K562 (cell line): ENCODE measurements around the gene FHIT.

ENCODE experiments used
- EP300 ChIP-seq: IDR thresholded peaks from 2 replicates; pipeline ENCODE4 v1.6.1; 2012; ENCODE audit warnings: low read length, improper control_type of control experiment
- LARP7 ChIP-seq: fragments of 450-650 bp; IDR thresholded peaks from 2 replicates; pipeline ENCODE4 v1.6.1; 2016
- NFE2 ChIP-seq: IDR thresholded peaks from 2 replicates; pipeline ENCODE4 v1.6.1; 2014; ENCODE audit warnings: antibody characterized with exemption, low read depth
- RNF219 ChIP-seq: fragments of 250-450 bp; sonication (Bioruptor Pico); IDR thresholded peaks from 2 replicates; pipeline ENCODE4 v1.5.0; 2022; ENCODE audit warnings: mild to moderate bottlenecking
- SMARCA4 ChIP-seq: fragments of 450-650 bp; IDR thresholded peaks from 2 replicates; pipeline ENCODE4 v1.6.1; 2016
- TF ChIP-seq, protein P1 (sequence below): fragments of 450-650 bp; formaldehyde crosslinking; conservative IDR thresholded peaks from 2 replicates; pipeline ENCODE4 v1.4.0; 2022; ENCODE audit warnings: mild to moderate bottlenecking, missing genetic modification characterization

GRCh38 chr3:60434323-60434722, 816.9 kb downstream of the FHIT start:
- TF ChIP-seq, protein P1, sequence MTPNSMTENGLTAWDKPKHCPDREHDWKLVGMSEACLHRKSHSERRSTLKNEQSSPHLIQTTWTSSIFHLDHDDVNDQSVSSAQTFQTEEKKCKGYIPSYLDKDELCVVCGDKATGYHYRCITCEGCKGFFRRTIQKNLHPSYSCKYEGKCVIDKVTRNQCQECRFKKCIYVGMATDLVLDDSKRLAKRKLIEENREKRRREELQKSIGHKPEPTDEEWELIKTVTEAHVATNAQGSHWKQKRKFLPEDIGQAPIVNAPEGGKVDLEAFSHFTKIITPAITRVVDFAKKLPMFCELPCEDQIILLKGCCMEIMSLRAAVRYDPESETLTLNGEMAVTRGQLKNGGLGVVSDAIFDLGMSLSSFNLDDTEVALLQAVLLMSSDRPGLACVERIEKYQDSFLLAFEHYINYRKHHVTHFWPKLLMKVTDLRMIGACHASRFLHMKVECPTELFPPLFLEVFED (CRISPR knock-in tag) = no peak
- TF ChIP-seq LARP7 (no peak), NFE2 (no peak), EP300 (no peak), SMARCA4 (no peak), RNF219 (CRISPR knock-in tag) (no peak)
